ENCODE results near the gene ANXA11.

ANXA11 gene

DNA sequence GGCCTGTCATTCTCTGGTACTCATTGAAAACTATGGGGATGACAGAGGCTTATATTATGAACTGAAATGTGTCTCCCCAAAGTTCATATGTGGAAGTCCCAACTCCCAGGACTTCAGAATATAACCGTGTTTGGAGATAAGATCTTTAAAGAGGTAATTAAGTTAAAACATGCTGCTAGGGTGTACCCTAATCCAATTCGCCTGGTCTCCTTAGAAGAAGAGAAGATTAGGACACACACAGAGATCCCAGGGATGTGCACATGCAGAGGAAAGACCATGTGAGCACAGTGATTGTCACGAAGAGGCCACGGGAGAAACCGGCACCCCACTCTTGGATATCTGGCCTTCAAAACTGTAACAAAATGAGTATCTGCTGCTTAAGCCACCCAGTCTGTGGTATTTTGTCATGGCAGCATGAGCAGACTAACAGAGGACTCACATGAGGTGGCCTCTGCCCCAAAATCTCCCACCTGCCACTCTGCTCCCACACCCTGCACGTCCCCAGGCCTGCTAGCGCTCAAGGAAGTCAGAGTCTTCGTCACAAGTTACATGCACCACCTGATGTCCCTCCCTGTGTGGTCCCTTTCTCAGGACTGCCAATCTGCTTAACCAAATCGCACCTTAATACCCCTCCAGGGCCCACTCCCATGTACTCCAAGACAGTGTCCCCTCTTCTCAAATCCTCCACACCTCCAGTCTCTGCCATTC is 46.0 kb downstream of the ANXA11 start:
- Histone ChIP-seq H3K9ac (ENCODE audit: low read length) (peak overlapping the region; percentile 72), H3K9me3 (ENCODE audit: control insufficient read depth, low read length) (no peaks in the 10 kb centered on the region), H3K4me1 (ENCODE audit: control insufficient read depth, insufficient read depth, low read length) (peaks cover 81% of the 10 kb centered on the region), H3K36me3 (ENCODE audit: control insufficient read depth, insufficient read depth, low read length, severe bottlenecking) (peaks cover 78% of the 10 kb centered on the region), H3K27me3 (replicated peaks; ENCODE audit: control insufficient read depth, insufficient read depth, low read length) (no peaks in the 10 kb centered on the region), H3K4me3 (ENCODE audit: low read length) (peak overlapping the region; percentile 2)
- no peak for DNase-seq (ENCODE audit: low read depth)

DNA sequence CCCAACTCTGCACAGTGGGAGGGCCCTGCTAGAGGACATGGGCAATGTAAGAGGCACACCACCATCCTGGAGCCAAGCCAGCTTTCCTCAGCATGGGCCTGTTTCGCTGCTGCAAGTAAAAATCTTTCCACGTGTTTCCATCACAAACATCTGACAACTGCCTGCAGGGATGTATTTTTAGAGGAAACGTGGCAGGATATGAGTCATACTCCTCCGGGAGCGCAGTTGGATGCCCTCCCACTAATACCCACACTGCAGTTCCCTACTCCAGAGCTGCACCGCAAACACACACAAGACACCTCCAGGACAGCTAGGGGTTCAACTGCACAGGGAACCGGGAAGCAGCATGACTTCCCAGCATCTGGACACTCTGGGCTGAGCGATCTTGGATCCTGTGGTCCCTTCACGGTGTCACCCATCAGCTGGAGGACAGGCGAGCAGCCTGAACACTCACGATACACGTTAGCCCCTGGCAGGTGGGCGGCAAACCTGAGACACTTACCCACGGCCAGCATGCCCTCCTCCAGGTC is 46.7 kb downstream of the ANXA11 start:
- H3K4me3 ChIP-seq (ENCODE audit: low read length) = peak overlapping the region; percentile 2
- H3K4me1 ChIP-seq (ENCODE audit: control insufficient read depth, insufficient read depth, low read length) = peaks cover 76% of the 10 kb centered on the region
- peak overlapping the region; percentile 75 for H3K9ac ChIP-seq (ENCODE audit: low read length)
- H3K9me3 ChIP-seq (ENCODE audit: control insufficient read depth, low read length) = no peaks in the 10 kb centered on the region
- H3K36me3 ChIP-seq (ENCODE audit: control insufficient read depth, insufficient read depth, low read length, severe bottlenecking) = peaks cover 78% of the 10 kb centered on the region
- no peaks in the 10 kb centered on the region for H3K27me3 ChIP-seq (replicated peaks; ENCODE audit: control insufficient read depth, insufficient read depth, low read length)
- DNase-seq (ENCODE audit: low read depth) = peak; percentile 98

DNA sequence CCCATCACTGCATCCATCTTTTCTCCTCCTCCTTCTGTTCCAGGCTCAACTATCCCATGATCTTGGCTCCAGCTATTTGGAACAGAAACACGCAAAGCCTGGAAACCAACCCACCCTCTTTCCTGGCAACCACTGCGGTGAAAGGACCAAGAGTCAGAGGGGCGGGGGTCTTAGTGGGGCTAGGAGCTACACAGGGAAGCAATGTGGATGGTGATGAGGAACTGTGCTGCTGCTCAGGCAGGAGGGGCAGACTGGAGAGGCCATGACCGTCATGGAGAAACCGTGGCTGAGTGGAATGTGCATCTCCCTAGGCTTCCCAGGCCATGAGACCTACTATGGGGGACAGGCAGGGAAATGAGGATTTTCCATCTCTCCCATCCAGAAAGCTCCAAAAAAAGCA is 47.2 kb downstream of the ANXA11 start:
- Histone ChIP-seq H3K27me3 (replicated peaks; ENCODE audit: control insufficient read depth, insufficient read depth, low read length) (no peaks in the 10 kb centered on the region), H3K9ac (ENCODE audit: low read length) (peak overlapping the region; percentile 75), H3K4me1 (ENCODE audit: control insufficient read depth, insufficient read depth, low read length) (peaks cover 70% of the 10 kb centered on the region), H3K9me3 (ENCODE audit: control insufficient read depth, low read length) (no peaks in the 10 kb centered on the region), H3K36me3 (ENCODE audit: control insufficient read depth, insufficient read depth, low read length, severe bottlenecking) (peaks cover 80% of the 10 kb centered on the region), H3K4me3 (ENCODE audit: low read length) (no peak overlapping the region)
- no peak for DNase-seq (ENCODE audit: low read depth)

DNA sequence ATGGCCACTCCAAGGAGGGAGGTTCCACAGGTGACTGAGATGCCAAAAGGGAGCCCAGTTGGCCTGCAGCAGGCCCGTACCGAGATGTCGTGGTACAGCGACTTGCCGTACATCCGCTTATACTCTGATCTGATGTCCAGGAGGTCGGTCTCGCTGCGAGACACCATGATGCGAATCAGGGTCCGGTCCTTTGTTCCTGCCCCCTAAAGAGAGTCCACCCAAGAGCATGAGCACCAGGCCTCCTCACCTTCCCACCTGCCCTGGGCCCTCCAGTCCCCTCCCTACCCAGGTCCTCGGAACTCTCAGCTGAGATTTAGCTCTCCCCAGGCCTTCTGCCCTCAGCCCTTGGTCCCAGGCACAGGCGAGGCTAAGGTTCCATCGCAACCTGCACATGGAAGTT is 47.8 kb downstream of the ANXA11 start:
- Histone ChIP-seq H3K9ac (ENCODE audit: low read length) (peak overlapping the region; percentile 75), H3K36me3 (ENCODE audit: control insufficient read depth, insufficient read depth, low read length, severe bottlenecking) (peaks cover 79% of the 10 kb centered on the region), H3K4me1 (ENCODE audit: control insufficient read depth, insufficient read depth, low read length) (peaks cover 65% of the 10 kb centered on the region), H3K4me3 (ENCODE audit: low read length) (no peak overlapping the region), H3K27me3 (replicated peaks; ENCODE audit: control insufficient read depth, insufficient read depth, low read length) (no peaks in the 10 kb centered on the region), H3K9me3 (ENCODE audit: control insufficient read depth, low read length) (no peaks in the 10 kb centered on the region)
- DNase-seq (ENCODE audit: low read depth) = no peak

DNA sequence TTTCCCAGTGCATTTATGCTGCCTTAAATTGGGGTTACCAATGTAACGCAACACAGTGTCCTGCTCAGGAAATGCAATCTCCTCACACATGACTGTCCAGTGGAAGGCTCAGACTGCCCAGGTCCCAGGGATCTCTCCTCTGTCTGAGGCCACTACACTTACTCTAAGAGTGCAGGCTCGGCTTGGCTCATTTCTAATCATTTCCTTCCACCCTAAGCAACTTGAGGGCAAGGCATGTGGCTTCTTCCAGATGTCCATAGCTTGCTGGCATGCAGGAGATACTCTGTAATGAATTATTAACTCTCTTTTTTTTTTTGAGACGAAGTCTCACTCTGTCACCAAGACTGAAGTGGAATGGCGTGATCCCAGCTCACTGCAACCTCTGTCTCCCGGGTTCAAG is 49.1 kb downstream of the ANXA11 start:
- Histone ChIP-seq H3K36me3 (ENCODE audit: control insufficient read depth, insufficient read depth, low read length, severe bottlenecking) (peaks cover 79% of the 10 kb centered on the region), H3K27me3 (replicated peaks; ENCODE audit: control insufficient read depth, insufficient read depth, low read length) (no peaks in the 10 kb centered on the region), H3K4me3 (ENCODE audit: low read length) (peak overlapping the region; percentile 30), H3K9me3 (ENCODE audit: control insufficient read depth, low read length) (no peaks in the 10 kb centered on the region), H3K4me1 (ENCODE audit: control insufficient read depth, insufficient read depth, low read length) (peaks cover 55% of the 10 kb centered on the region), H3K9ac (ENCODE audit: low read length) (peak overlapping the region; percentile 82)
- peak; percentile 49 for DNase-seq (ENCODE audit: low read depth)

DNA sequence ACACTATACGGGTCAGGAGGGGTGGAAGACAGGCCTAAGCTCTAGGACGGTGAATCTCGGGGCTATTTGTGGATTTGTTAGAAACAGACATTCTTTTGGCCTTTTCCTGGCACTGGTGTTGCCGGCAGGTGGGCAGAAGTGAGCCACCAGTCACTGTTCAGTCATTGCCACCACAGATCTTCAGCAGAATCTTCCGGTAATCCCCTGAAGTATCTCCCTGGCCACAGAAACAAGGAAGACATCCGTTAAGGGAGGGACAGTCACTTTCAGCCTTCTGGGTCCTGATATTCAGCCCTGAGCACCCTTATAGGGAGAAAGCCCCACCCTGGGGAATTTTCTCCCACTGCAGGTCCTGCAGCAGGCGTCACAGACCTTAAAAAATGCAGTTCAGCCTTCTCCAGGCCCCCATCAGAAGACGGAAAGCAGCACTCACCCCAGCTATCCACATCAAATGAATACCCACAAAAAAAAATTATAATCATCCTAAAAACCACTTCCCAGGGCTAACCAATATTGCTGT is 49.6 kb downstream of the ANXA11 start:
- peaks cover 79% of the 10 kb centered on the region for H3K36me3 ChIP-seq (ENCODE audit: control insufficient read depth, insufficient read depth, low read length, severe bottlenecking)
- H3K9ac ChIP-seq (ENCODE audit: low read length) = peak overlapping the region; percentile 82
- H3K4me1 ChIP-seq (ENCODE audit: control insufficient read depth, insufficient read depth, low read length) = peaks cover 55% of the 10 kb centered on the region
- DNase-seq (ENCODE audit: low read depth) = no peak
- H3K4me3 ChIP-seq (ENCODE audit: low read length) = peak overlapping the region; percentile 30
- no peaks in the 10 kb centered on the region for H3K9me3 ChIP-seq (ENCODE audit: control insufficient read depth, low read length)
- no peaks in the 10 kb centered on the region for H3K27me3 ChIP-seq (replicated peaks; ENCODE audit: control insufficient read depth, insufficient read depth, low read length)

DNA sequence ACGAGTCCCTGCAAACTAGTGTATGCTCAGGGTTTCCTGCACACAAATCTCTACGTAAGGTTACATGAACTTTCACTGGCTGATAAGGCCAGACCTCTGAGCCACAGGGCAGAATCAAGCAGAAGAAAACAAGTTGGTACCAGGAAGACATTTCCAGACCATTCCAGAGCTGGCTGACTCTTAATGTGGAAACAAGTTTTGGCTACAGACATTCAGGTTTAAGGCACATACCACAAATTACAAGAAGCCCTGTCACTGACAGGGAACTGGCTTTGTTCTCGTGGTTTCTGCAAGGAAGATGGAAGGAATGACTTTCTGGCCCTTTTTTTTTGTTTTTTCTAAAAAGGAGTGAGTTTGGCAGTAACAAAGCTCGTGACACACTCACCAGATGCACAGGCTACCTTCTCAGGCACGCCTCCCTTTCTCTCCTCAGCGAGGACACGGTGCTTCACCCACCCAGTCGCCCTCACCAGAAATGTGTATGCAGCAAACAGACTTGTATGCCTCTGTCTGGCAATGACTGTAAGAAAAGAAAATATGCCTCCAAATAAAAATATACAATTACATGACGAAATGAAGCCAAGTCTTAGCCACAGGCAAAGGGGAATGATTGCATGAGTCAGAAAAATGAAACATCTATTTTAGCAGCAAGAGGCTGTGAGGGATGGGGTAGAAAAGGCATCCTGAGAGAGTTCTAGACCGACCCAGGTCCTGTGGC is 50.2 kb downstream of the ANXA11 start:
- Histone ChIP-seq H3K9me3 (ENCODE audit: control insufficient read depth, low read length) (no peaks in the 10 kb centered on the region), H3K9ac (ENCODE audit: low read length) (peak overlapping the region; percentile 82), H3K27me3 (replicated peaks; ENCODE audit: control insufficient read depth, insufficient read depth, low read length) (no peaks in the 10 kb centered on the region), H3K4me1 (ENCODE audit: control insufficient read depth, insufficient read depth, low read length) (peaks cover 55% of the 10 kb centered on the region), H3K36me3 (ENCODE audit: control insufficient read depth, insufficient read depth, low read length, severe bottlenecking) (peaks cover 79% of the 10 kb centered on the region), H3K4me3 (ENCODE audit: low read length) (peak overlapping the region; percentile 30)
- DNase-seq (ENCODE audit: low read depth) = peak; percentile 92

DNA sequence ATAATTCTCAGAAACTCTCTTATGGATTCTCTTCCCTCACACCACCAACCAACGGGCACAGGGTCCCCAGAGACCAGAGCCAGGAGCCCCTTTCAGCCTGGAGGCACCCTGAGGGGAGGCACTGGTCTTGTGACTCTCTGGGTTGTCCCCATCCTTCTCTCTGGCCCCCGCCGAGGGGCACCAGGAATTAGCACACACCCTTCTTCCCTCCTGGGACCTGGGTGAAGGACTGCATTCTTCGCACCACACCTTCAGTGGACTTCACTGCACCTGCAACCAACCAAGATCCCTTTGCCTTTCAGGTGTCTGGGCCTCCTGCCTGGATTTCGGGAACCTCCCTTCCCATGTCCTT is 50.7 kb downstream of the ANXA11 start:
- H3K4me1 ChIP-seq (ENCODE audit: control insufficient read depth, insufficient read depth, low read length) = peaks cover 53% of the 10 kb centered on the region
- H3K9me3 ChIP-seq (ENCODE audit: control insufficient read depth, low read length) = no peaks in the 10 kb centered on the region
- H3K36me3 ChIP-seq (ENCODE audit: control insufficient read depth, insufficient read depth, low read length, severe bottlenecking) = peaks cover 79% of the 10 kb centered on the region
- no peak for DNase-seq (ENCODE audit: low read depth)
- no peaks in the 10 kb centered on the region for H3K27me3 ChIP-seq (replicated peaks; ENCODE audit: control insufficient read depth, insufficient read depth, low read length)
- peak overlapping the region; percentile 82 for H3K9ac ChIP-seq (ENCODE audit: low read length)
- H3K4me3 ChIP-seq (ENCODE audit: low read length) = no peak overlapping the region

DNA sequence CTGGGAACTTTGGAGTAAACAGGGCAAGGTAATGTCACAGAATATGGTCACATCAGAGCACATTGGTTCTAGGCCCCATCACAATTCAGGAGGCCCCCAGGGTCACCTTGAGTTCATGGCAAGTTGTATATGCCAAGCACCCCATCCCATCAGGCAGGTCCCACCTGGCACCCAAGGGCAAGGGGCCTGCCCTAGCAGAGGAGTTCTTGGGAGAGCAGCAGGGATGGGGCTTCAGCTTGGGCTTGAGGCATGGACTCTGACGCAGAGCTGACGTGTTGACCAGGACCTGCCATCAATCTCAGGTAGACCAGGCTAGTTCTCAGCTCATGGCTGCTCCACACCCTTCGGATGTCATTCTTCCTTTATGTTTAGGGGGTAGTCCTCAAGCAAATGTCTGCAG is 51.9 kb downstream of the ANXA11 start:
- Histone ChIP-seq H3K36me3 (ENCODE audit: control insufficient read depth, insufficient read depth, low read length, severe bottlenecking) (peaks cover 89% of the 10 kb centered on the region), H3K4me3 (ENCODE audit: low read length) (no peak overlapping the region), H3K4me1 (ENCODE audit: control insufficient read depth, insufficient read depth, low read length) (peaks cover 42% of the 10 kb centered on the region), H3K9ac (ENCODE audit: low read length) (no peak overlapping the region), H3K27me3 (replicated peaks; ENCODE audit: control insufficient read depth, insufficient read depth, low read length) (no peaks in the 10 kb centered on the region), H3K9me3 (ENCODE audit: control insufficient read depth, low read length) (no peaks in the 10 kb centered on the region)
- no peak for DNase-seq (ENCODE audit: low read depth)

DNA sequence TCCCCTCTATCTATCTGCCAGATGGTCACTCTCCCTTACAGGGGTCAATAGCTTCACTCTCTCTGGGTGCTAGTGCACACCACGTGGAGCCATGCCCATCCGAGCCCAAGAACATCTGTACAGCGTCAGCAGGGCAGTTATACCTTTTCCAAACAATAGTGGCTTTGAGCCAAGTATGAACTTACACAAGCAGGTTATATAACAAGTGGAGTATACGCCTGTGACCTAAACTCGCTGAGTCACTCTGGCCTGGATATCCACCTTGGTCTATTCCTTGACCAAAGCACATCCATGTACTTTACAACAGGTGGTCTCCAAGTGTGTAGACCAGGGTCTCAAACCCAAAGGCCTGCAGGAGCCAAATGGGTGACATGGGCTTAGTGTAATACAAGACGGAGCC is 52.5 kb downstream of the ANXA11 start:
- DNase-seq (ENCODE audit: low read depth) = no peak
- Histone ChIP-seq H3K9me3 (ENCODE audit: control insufficient read depth, low read length) (no peaks in the 10 kb centered on the region), H3K4me3 (ENCODE audit: low read length) (no peak overlapping the region), H3K4me1 (ENCODE audit: control insufficient read depth, insufficient read depth, low read length) (peaks cover 36% of the 10 kb centered on the region), H3K27me3 (replicated peaks; ENCODE audit: control insufficient read depth, insufficient read depth, low read length) (no peaks in the 10 kb centered on the region), H3K36me3 (ENCODE audit: control insufficient read depth, insufficient read depth, low read length, severe bottlenecking) (peaks cover 91% of the 10 kb centered on the region), H3K9ac (ENCODE audit: low read length) (no peak overlapping the region)

DNA sequence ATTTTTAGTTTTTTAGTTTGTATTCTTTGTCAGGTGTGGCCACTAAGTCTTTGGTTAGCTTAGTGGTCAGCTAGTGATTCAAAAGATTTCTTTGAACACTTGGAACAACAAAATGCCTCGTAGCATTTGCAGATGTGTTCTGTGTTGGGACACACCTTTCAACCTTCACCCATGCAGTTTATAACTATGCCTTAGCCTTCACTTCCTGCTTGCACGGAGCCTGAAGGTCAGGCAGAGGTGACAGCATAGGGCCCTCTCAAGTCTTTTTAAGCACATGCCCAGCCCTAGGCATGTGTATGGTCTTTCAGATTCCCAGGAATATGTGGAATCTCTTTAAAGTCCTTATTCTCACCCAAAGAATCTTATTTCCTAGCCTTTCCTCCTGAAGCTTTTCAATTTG is 55.2 kb downstream of the ANXA11 start:
- H3K27me3 ChIP-seq (replicated peaks; ENCODE audit: control insufficient read depth, insufficient read depth, low read length) = no peaks in the 10 kb centered on the region
- H3K9ac ChIP-seq (ENCODE audit: low read length) = no peak overlapping the region
- peaks cover 20% of the 10 kb centered on the region for H3K4me1 ChIP-seq (ENCODE audit: control insufficient read depth, insufficient read depth, low read length)
- no peaks in the 10 kb centered on the region for H3K9me3 ChIP-seq (ENCODE audit: control insufficient read depth, low read length)
- no peak overlapping the region for H3K4me3 ChIP-seq (ENCODE audit: low read length)
- DNase-seq (ENCODE audit: low read depth) = no peak
- H3K36me3 ChIP-seq (ENCODE audit: control insufficient read depth, insufficient read depth, low read length, severe bottlenecking) = peaks cover 72% of the 10 kb centered on the region
